Measurements from ENCODE around the gene TMCC1.

The TMCC1 gene

DNA sequence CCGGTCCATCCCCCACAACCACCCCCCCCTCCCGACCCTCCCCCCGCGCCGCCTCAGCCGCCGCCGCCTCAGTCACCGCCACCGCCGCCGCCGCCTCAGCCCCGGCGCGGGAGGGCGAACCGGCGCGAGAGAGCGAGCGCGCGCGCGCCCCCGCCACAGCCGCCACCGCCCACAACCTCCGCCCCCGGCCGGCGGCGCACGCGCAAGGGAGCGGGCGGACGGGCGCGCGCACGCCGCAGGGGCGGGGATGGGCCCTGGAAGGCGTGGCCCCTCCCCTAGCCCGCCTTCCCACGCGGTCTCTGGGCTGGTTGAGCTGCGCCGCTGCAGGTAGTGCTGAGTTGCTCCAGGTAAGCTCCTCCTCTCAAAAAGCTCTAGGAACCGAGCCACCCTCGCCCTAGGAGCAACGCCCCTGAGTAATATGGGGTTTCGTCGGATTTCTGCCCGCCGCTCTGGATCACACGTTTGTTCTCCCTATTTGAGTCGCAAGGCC lies at the start of gene TMCC1:
TMCC1 (minus strand) TSS at position 131 of the 490 bp plus-strand sequence.
- CTCF ChIA-PET = no interaction called here
- TF ChIP-seq, protein P1, sequence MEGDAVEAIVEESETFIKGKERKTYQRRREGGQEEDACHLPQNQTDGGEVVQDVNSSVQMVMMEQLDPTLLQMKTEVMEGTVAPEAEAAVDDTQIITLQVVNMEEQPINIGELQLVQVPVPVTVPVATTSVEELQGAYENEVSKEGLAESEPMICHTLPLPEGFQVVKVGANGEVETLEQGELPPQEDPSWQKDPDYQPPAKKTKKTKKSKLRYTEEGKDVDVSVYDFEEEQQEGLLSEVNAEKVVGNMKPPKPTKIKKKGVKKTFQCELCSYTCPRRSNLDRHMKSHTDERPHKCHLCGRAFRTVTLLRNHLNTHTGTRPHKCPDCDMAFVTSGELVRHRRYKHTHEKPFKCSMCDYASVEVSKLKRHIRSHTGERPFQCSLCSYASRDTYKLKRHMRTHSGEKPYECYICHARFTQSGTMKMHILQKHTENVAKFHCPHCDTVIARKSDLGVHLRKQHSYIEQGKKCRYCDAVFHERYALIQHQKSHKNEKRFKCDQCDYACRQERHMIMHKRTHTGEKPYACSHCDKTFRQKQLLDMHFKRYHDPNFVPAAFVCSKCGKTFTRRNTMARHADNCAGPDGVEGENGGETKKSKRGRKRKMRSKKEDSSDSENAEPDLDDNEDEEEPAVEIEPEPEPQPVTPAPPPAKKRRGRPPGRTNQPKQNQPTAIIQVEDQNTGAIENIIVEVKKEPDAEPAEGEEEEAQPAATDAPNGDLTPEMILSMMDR (conservative IDR thresholded peaks at IDR 0.05; ENCODE audit: low read depth) = no peak
- peak within 1 kb of the TSS; percentile 91 for H3K27ac ChIP-seq
- DNase-seq (ENCODE audit: low spot score) = peak; percentile 96
- POLR2A ChIA-PET (ENCODE audit: low non-redundant PET) = no interaction called here

DNA sequence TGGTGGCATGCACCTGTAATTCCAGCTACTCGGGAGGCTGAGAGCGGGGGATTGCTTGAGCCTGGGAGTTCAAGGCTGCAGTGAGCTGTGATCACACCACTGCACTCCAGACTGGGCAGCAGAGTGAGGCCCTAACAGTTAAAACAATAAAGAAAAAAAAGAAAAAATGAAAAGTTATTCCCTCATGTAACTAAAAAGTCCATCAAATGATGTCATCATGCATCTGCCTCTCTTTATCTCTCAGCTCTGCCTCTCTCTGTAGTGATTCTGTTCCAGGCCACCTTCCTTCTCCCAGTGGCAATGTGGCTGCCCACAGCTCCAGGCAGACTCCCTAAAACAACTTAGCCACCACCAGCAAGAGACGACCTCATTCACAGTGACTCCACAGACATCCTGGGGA lies 49.5 kb upstream of the TMCC1 start:
- H3K27ac ChIP-seq = no peak overlapping the region
- ChIA-PET CTCF (interaction anchor here (0.6 to 2.1 kb wide), 8 partner anchors 18 to 595 kb away, joined by 3 to 16 read pairs (median 4); no protein-coding TSS in a partner anchor), POLR2A (ENCODE audit: low non-redundant PET) (interaction anchor here (0.6 kb wide), 1 partner anchor 56 kb away, joined by 4 read pairs; no protein-coding TSS in a partner anchor)
- TF ChIP-seq, protein P1 (conservative IDR thresholded peaks at IDR 0.05; ENCODE audit: low read depth) = no peak
- DNase-seq (ENCODE audit: low spot score) = no peak

DNA sequence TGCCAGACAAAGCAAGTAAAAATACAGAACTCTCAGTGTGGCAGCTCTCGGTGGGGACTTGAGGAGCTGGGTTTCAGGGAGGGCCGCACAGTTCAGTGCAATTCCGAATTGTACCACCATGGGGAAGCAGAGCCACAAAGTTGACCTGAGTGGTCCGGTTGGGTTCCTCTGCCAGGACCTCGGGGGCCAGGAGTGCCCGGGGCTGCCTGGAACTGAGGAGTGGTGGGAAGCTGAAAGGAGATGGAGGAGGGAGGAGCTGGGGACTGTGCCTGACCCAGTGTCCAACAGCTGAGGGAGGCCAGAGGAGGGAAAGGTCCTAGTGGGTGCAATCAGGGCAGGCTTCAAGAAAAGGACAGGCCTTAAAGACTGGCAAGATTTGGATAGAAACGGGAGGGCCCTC lies 48.8 kb upstream of the TMCC1 start:
- POLR2A ChIA-PET (ENCODE audit: low non-redundant PET) = interaction anchor here (0.6 kb wide), 1 partner anchor 56 kb away, joined by 4 read pairs; no protein-coding TSS in a partner anchor
- CTCF ChIA-PET = interaction anchor here (0.6 to 2.1 kb wide), 13 partner anchors 19 to 595 kb away, joined by 3 to 16 read pairs (median 3); no protein-coding TSS in a partner anchor
- TF ChIP-seq, protein P1 (conservative IDR thresholded peaks at IDR 0.05; ENCODE audit: low read depth) = peak; percentile 65
- DNase-seq (ENCODE audit: low spot score) = peak; percentile 68
- no peak overlapping the region for H3K27ac ChIP-seq

DNA sequence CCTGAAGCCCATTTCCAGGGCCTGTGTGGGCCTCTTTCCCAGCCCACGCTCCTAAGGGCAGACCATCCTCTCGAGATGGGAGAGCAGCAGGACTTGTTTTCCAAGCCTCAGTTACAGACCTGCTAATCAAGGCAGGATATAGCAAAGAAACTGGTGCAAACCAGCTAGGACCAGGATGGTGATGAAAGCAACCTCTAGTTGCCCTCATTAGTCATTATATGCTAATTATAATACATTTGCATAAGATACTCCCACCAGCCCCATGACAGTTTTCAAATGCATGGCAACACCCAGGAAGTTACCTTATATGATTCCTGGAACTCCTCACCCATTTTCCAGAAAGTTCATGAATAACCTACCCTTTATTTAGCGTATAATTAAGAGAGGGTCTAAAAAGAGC lies 46.6 kb upstream of the TMCC1 start:
- ChIA-PET CTCF (interaction anchor here (0.6 to 1.1 kb wide), 2 partner anchors 148 to 313 kb away, joined by 3 to 5 read pairs; no protein-coding TSS in a partner anchor), POLR2A (ENCODE audit: low non-redundant PET) (no interaction called here)
- no peak overlapping the region for H3K27ac ChIP-seq
- TF ChIP-seq, protein P1 (conservative IDR thresholded peaks at IDR 0.05; ENCODE audit: low read depth) = no peak
- no peak for DNase-seq (ENCODE audit: low spot score)

DNA sequence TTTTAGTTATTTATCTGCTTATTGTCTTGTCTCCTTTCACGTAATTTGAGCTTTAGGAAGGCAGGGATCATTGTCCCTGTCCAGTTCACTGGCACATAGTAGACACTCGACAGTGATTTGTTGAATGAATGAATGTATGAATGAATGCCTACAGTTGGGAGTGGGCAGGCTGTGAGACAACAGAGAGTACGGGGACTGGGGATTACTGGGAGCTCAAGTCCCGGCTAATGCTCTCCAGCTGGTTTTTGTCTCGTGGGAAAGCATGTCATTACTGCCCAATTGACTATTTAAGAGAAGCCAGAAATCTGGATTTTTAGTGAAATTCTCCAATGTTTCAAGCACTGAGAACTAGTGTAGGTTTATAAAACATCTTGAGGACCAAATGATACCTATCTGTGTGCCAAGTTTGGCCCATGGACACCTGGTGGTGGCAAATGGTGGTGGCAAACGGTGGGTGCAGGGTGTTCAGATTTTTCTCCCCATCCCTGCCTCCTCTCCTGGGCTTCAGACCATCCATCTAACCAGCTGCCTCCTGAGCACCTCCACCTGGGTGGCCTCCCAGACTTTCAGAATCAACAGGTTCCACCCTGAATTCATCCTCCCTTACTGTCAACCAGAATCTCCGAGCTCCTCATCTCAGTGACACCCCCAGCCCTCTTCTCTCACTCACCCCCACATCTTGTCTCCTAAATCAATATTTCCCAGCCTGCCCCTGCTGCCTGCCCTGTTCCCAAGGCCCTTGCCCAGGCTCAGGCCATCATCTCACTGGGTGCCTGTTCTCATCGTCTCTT lies 44.8 kb upstream of the TMCC1 start:
- ChIA-PET CTCF (interaction anchor here (0.6 kb wide), 1 partner anchor 167 kb away, joined by 6 read pairs; no protein-coding TSS in a partner anchor), POLR2A (ENCODE audit: low non-redundant PET) (no interaction called here)
- no peak overlapping the region for H3K27ac ChIP-seq
- TF ChIP-seq, protein P1 (conservative IDR thresholded peaks at IDR 0.05; ENCODE audit: low read depth) = no peak
- DNase-seq (ENCODE audit: low spot score) = no peak

DNA sequence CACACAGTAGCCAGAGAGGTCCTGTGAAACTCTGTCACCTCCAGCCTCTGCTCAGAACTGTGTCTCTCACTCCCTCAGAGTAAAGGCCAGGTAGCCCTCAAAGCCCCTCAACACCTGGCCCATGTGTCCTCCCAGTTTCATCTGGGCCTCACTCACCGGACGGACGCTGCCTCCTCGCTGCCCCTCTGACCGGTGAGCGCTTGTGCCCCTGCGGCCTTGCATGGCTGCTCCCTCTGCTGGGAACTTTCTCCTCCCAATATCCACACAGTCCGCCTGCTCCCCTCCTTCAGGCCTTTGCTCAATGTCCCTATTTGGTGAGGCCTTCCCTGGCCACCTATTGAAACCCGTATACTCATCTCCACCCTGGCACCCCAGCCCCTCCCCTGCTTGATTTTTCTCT lies 44.2 kb upstream of the TMCC1 start:
- no peak for DNase-seq (ENCODE audit: low spot score)
- CTCF ChIA-PET = interaction anchor here (0.6 kb wide), 1 partner anchor 167 kb away, joined by 6 read pairs; no protein-coding TSS in a partner anchor
- 0 out of 2 replicates have a peak overlapping the region, but pooled peaks have one; percentile 18 for H3K27ac ChIP-seq
- POLR2A ChIA-PET (ENCODE audit: low non-redundant PET) = no interaction called here
- TF ChIP-seq, protein P1 (conservative IDR thresholded peaks at IDR 0.05; ENCODE audit: low read depth) = no peak

Data from RWPE1 (cell line).